HG03039 (cell line): ENCODE results near the gene PREX1.
"Not testable (repeated sequence)": the region's sequence is repeated elsewhere in the genome, so short reads cannot be mapped to it uniquely, and the experiment has no call there.

Experiments
- ATAC-seq: cut with Tn5 transposase; IDR thresholded peaks from one replicate; pipeline ENCODE4 v1.9.1; 2021; ENCODE audit warnings: mild to moderate bottlenecking, moderate library complexity; ENCODE audit not compliant: unreplicated experiment

PREX1 gene

GRCh38 chr20:48849299-48849698, 21.5 kb upstream of the PREX1 start:
- ATAC-seq: no peak

DNA sequence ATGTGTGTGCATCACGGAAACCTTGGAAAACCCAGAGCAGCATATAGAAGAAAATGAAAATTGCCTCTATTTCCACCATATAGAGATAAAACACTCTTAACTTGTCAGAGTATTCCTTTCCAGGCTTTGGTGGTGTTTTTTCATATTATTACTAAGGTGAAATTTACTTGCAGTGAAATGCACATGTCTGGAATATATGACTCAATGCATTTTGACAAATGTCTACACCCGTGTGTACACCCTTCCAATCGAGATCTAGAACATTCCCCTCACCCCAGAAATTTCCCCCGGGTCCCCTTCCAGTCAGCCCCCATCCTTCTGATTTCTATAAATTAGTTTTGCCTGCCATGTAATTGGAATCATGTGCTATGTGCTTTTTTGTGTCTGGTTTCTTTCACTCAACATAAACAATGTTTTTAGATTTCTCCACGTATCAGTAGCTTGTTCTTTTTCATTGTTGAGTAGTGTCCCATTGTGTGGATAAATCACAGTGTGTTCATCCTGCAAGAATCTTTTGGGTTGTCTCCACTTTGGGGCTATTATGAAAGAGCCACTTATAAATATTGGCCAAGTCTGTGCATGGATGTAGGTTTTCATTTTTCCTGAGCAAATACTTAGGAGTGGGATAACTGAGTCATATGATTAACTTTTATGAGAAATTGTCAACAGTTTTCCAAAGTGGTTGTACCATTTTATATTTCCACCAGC, 19.9 kb upstream of the PREX1 start:
- no peak for ATAC-seq

DNA sequence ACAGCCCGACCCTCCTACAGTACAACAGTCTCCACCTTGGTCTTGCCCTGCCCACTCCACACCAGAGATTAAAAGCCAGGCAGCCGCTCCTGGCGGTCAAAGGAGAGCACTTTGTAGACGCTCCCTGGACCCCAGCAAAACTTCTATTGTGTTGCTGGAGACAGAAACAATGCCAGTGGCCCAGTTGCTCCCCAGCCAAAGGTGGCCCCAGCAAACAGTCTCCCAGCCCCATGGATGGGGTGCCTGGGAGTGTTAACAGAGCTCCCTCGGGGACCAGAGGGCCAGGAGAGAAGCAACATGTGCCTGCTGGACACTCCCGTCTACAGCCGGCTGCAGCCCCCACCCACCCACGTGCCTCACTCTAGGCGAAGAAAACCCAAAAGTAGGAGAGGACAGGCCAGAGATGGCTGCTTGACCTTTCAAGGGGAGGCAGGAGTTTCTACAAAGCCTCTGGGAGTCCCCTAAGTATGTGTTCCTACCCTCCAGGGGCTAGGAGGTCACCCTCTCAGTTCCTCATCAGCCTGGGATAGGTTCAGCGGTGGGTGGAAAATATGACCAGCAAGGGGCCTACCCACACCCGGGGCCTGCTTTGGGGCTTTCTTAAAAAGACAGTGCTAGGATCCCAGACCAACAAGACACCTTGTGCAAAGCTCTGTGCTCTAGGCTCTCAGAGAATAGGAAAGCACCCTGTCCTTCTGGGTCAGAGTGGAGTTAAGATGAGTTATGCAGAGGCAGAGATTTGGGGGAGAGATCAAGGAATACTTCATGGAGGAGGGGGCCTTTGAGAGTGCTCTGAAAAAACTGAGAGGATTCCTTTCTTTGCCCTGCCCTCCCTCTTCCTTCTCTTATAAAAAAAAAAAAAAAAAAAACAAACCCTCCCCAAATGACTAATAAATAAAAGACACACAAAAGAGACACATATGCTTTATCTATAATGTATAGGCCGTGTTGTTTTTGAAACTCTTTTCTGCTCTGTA, 19.0 kb upstream of the PREX1 start:
- peak; percentile 83 for ATAC-seq

GRCh38 chr20:48845721-48846306, 18.0 kb upstream of the PREX1 start:
- ATAC-seq: no peak

- no peak for ATAC-seq
These were observed 17.2 kb upstream of the PREX1 start for GRCh38 chr20:48844996-48845395.

GRCh38 chr20:48843896-48844295, 16.1 kb upstream of the PREX1 start:
- not testable (repeated sequence) for ATAC-seq

DNA sequence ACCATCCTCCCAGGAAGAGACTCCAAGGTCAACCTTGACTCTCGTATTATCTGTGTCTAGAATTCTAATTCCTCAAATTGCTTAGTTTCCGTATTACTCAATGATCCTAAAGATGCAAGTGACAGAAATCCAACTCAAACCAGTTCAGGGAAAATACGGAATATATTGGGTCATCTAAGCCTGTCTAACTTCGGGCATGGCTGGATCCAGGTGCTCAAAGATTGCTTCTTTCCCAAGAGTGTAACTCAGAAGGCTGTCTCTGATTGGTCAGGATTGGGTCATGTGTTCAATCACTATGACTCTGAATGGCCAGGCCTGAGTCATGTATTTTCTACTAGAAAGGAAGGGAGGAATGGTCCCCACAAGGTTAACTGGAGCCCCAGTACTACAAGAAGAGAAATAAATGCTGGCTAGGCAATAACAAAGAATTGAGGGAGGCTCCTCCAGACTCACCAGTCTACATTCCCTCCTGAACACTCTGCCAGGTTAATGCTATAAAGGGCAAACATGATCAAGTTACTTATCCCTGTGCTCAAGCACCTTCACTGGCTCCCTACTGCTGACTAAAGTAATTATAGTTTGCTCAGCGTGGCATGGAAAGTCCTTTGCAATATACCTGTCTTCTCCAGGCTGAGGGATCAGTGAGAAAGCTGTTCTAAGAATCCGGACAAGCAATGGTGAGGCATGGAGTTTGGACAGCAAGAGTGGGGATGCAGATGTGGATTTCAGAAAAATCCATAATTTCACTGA, 15.4 kb upstream of the PREX1 start:
- no peak for ATAC-seq

DNA sequence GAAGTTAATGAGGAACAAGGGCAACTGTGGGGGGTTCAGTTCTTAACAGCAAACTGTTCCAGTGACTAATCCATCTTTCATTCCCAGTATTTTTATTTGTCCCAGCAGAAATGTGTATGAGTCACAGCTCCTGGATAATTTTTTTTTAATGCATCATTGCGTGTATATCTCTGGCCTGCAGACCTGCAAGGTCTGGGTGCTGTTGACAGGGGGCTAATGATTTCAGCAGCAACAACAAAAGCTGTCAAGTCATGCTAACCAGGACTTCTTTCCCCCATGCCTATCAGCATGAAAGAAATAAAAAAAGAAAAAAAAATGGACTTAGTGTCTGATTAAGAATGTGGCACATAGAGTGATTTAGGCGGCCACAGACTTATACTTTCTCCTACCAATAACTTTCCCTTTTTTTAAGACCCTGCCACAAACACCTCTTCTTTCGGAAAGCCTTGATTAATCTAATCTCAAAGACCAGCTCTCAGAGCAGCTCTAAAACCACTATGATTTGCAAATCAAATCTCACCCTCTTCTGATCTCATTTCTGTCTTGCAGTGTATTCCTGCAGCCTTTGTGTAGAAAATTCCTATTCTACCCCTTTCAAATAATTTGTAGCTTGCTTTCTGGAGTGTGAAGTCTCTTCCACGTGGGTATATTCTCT, 14.2 kb upstream of the PREX1 start:
- no peak for ATAC-seq

GRCh38 chr20:48841196-48841874, 13.5 kb upstream of the PREX1 start:
- ATAC-seq: no peak

- ATAC-seq: no peak
These were observed 11.5 kb upstream of the PREX1 start for GRCh38 chr20:48839154-48839917.

GRCh38 chr20:48837014-48837413, 9.2 kb upstream of the PREX1 start:
- ATAC-seq: no peak

DNA sequence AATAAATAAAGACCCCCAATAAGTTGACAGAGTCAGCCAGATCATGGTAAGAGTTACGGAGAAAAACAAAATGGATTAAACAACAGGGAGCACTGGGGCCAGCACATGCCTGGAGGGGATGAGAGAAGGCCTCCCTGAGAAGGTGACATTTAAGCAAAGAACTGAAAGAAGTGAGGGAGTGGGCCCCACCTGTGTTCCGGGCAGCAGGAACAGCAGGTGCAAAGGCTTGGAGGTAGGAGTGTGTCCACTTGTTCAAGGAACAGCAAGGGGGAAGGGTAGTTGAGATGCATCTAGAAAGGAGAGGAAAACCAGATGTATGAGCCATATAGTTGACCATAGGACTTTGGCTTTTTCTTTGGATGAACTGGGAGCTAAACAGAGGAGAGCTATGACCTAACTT, 7.6 kb upstream of the PREX1 start:
- ATAC-seq: no peak

- ATAC-seq: no peak
These were observed 6.5 kb upstream of the PREX1 start for GRCh38 chr20:48834278-48834677.

DNA sequence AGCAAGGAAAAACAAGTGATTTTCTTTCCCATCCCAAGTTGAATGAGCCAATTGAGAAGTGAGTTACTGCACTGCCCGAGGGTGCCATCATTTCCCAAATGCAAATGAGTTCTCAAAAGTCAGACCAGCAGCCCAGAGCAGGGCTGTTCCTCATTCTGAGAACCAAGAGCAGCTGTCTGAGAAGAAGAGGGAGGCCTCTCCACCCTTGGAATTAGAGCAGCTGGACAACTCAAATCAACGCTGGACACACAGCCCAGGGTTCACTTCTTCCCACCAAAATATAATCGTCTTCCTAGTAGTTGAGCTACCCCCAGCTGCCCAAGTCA, 4.6 kb upstream of the PREX1 start:
- no peak for ATAC-seq

GRCh38 chr20:48831718-48832404, 4.1 kb upstream of the PREX1 start:
- ATAC-seq: no peak

DNA sequence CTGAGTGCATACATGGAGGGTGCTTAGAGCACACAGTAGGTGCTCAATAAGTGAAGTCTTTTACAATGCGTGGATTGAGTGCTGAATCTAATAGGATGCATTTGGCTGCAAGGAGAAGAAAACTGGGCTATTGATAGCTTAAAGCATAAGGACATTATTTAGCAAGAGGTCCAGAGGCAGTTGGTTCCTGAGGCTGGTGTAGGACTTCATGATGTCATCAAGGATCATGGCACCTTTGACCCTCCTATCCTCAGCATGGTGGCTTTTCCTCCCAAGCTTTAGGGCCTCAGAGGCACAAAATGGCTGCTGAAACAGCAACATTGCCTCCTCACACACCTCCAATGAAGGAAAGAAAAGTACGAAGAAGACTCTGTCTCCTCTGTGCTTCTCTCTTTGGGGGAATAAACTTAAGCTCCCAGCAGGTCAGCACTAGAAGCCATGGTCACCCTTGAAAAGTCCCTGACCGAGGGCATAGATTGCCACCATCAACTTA, 3.1 kb upstream of the PREX1 start:
- no peak for ATAC-seq

DNA sequence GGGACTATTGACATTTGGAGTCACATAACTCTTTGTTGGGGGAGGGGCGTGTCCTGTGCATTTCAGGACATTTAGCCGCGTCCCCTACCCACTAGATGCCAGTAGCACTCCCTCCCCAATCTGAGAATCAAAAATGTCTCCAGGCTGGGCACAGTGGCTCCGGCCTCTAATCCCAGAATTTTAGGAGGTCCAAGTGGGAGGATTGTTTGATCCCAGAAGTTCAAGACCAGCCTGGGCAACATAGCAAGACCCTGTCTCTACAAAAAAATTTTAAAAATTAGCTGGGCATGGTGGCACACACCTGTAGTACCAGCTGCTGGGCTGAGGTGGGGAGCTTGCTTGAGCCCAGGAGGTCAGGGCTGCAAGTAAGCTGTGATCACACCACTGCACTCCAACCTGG, 2.1 kb upstream of the PREX1 start:
- no peak for ATAC-seq

DNA sequence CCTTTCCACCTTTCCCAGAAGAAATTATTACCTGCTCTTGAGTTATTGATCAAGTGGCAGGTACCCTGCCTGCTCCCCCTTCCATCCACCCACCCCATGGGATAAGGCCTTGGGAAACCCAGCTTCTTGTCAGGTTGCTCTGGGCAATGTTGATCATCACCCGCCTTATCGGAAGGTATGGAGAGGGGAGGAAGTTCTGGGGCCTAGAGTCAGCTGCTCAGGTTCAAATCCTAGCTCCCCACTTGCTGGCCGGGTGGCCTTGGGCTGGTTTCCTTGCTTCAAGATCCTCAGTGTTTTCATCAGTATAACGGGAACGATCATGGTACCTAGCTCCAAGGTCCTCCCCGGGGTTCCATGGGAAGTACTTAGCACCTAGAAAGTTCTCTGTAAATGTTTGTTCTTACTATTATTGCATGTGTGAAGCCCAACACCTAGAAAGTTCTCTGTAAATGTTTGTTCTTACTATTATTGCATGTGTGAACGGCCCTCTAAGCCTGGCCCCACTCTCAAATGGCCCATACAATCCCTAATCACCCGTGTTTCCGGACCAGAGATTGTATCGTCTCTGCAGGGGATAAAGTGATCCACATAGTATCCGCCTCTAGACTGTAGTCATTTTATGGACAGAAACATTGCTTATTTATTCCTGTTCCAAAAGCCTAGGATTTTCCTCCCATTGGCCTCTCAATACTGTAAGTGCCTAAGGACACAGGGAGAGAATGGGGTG, 1.1 kb upstream of the PREX1 start:
- no peak for ATAC-seq
